ENCODE data around the gene GNG7.
"Not testable (repeated sequence)": the region's sequence is repeated elsewhere in the genome, so short reads cannot be mapped to it uniquely, and the experiment has no call there.

Gene GNG7

GRCh38 chr19:2639999-2640398 is 62.5 kb downstream of the GNG7 start:
- DNase-seq = no peak

- no peak for DNase-seq
Measured at GRCh38 chr19:2638417-2638940, 64.0 kb downstream of the GNG7 start.

DNA sequence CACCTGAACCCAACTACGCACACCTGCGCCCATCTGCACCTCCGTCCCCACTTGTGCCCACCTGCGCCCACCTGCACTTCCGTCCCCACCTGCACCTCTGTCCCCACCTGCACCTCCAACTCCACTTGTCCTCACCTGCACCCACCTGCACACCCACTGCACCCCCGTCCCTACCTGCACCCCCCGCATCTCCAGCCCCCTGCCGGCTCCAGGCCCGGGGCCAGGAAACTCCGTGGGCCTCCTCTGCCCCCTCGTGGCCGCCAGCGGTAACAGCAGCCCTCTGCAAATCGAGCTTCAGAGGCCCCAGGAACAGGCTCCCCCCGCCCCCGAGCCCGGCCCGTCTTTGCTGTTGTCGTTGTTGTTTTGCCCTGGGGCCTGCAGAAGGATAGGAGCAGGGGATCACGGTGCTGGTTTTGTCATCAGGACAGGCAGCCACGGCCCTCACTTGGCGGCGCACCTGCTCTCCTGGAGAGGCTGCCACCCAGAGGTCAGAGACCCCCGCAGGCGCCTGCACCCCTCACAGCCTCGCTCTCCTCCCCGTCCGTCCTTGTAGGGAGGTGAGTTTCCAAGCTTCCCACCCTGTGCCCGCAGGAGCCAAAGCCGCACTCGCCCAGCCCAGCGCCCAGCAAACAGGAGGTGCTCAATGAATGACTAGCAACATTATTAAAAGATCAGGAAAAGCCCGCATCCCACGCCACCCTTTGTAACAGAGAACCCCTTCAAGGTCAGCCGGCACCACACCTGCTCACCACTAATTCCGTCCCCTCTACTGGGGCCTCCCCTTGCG is 65.4 kb downstream of the GNG7 start:
- peak; percentile 82 for DNase-seq

- no peak for DNase-seq
Measured at GRCh38 chr19:2636141-2636896, 66.2 kb downstream of the GNG7 start.

- no peak for DNase-seq
Measured at GRCh38 chr19:2634960-2635359, 67.5 kb downstream of the GNG7 start.

- DNase-seq = no peak
Measured at GRCh38 chr19:2634228-2634951, 68.1 kb downstream of the GNG7 start.

- no peak for DNase-seq
Measured at GRCh38 chr19:2633693-2634075, 68.8 kb downstream of the GNG7 start.

DNA sequence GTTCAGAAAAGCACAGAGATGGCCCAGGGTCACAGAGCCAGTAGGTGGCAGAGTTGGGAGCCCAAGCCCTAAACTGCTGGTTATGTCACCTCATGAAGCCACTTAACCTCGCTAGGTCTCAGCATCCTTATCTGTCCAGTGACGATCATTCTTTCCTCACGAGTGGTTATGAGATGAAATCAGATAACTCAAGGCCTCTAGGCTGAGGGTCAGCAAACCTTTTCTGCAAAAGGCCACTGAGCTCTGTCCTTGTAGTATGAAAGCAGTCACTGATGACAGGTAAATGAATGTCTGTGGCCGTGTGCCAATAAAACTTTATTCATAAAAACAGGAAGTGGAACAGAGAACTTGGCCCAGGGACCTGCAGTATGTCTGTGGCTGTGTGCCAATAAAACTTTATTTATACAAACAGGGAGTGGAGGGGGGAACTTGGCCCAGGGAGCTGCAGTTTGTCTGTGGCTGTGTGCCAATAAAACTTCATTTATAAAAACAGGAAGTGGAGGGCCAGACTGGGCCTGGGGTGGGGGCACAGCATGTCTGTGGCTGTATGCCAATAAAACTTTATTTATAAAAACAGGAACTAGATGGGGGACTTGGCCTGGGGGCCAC is 71.2 kb downstream of the GNG7 start:
- no peak for DNase-seq

DNA sequence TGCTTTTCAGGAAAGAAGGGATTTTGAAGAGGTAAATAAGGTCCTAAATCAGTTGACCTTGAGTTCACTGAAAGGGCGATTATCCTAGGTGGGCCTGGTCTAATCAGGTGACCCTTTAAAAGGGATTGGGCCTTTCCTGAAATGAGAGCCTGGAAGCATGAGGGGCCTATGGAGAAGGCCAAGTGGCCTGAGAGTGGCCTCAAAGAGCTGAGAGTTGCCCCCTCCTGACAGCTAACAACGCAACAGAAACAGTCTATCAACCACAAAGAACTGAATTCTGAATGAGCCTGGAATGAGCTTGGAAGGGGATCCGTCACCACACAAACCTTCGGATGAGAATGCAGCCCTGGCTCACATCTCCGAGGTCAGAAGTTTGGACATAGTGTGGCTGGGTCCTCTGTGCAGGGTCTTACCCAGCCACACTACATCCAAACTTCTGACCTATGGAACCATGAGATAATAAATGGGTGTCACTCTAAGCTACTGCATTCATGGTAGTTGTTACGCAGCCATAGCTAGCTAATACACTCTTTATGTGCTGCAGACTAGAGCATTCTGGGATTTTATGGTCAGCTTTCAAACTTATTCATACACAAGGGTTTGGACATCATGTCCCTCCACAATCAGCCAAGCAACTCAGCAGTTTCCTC is 72.0 kb downstream of the GNG7 start:
- no peak for DNase-seq

DNA sequence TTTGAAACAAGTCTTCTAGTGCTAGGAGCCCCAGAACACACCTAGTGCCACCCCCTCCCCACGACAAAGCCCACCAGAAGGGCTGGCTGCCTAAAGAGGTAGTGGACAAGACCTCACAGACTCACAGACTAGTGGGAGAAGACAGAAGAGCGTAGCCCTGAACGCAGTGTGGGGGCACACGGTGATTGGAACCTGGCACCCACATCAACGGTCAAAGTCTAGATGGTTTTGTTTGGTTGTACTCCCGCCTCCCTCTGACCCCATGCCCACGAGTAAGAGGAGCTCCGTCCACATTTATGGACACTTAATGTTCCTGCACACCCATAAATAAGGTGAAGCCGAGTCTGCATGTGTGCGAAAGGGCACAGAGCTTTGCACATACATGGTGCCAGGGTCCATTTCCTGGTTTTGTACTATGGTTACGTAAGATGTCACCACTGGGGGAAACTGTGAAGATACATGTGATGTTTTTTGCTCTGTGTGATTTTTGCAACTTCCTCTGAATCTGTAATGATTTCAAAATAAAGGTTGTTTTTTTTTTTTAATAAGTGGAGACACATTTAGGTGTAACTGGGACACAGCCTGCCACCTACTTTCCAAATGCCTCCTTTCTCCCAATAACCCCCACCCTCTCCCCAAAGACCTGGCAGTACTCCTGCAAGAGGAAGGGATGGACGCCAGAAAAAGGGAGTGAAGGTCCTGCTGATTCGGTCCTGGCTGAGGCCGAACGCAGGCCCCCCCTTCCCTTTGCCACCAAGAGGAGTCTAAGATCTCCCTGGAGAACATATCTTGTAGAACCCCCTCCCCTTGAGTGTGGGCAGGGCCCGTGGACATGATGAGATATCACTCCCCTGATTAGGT is 72.8 kb downstream of the GNG7 start:
- DNase-seq = no peak

DNA sequence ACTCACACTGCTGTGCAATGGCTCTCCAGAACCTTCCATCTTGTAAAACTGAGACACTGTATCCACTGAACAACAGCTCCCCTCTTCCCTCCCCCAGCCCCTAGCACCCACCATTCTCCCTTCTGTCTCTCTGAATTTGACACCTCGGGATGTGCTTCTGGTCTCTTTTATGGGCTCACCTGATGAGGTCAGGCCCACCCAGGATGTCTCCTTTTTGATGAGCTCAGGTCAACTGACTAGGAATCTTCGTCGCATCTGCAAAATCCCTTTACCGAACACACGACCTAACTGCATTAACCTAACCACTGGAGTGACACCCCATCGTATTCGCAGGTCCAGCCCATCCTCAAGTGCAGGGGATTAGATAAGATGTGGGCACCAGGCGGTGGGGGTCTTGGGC is 73.9 kb downstream of the GNG7 start:
- DNase-seq = no peak

DNA sequence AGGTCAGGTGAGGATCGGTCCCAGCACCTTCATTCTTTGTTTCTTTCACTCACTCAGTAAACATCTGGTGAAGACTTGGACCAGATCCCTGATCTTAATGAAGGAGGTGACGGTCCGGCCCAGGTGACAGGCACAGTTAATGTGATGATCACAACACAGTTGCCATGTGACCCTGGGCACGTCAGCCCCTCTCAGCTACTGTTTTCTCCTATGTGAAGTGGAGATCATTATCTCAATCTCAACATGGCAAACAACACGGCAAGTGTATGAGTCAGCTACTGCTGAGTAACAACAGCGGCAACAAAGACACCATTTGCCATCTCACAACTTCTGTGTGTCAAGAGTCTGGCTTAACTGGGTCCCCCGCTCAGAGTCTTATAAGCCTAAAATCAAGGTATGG is 74.6 kb downstream of the GNG7 start:
- DNase-seq = no peak

DNA sequence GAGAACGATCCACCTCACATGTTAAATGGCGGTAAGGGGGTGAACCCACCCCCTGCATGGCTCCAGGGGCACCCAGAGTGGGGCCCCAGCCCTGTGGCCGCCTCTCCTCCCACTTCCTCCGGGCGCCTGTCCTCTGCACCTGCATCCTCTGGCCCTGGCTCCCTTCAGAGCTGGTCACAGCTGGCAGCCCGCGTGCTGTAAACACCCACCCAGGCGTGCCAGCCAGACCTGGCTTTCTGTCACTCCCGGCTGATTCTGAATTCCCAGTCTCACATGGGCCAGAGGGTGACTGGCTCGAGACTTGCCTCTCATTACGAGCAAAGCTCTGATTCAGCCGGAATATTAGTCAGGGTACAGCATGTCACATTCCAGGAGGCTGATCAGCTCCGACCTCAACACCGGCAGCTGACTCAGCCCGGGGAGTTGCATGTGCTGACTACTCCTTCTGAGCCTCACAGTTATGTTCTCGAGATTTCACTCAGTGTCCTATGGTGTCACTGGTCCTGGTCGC is 75.1 kb downstream of the GNG7 start:
- DNase-seq = peak; percentile 71

- no peak for DNase-seq
Measured at GRCh38 chr19:2625434-2625833, 77.1 kb downstream of the GNG7 start.

DNA sequence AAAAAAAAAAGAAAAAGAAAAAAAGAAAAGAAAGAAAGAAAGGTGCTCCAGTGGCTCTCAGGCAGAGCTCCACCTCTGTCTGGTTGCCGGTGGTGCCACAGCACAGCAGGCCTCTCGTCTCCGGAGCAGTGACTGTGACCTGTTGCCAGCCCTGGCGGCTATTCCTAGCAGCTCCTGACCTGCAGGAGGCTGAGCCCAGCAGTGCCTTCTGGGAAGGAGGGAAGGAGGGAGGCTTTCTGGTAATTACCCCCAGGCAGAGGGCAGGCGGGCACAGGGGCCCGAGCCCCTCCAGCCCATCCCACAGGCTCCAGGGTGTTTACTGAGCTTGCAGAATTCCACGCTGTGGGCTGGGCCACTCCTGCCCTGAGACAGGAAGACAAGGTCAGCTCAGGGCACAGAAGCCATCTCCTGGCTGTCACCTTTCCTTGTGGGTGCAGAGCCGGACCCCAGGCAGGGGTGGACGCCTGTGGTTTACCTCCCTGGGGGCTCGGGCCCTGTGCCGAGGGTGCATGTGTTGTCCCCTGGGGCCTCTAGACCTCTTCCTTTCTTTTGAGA is 77.9 kb downstream of the GNG7 start:
- DNase-seq = no peak

DNA sequence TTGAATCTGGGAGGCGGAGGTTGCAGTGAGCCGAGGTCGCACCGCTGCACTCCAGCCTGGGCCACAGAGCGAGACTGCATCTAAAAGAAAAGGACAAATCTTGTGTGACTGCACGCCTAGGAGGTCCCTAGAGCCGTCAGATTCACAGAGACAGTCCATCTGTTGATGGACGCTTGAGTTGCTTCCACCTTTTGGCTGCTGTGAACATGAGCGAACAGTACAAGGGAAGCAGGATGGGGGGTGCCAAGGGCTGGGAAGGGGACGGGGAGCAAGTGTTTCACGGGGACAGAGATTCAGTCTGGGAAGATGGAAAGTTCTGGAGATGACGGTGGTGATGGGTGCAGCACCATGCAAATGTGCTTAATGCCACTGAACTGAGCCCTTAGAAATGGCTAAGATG is 78.7 kb downstream of the GNG7 start:
- no peak for DNase-seq

- DNase-seq = not testable (repeated sequence)
Measured at GRCh38 chr19:2622371-2622961, 80.0 kb downstream of the GNG7 start.

DNA sequence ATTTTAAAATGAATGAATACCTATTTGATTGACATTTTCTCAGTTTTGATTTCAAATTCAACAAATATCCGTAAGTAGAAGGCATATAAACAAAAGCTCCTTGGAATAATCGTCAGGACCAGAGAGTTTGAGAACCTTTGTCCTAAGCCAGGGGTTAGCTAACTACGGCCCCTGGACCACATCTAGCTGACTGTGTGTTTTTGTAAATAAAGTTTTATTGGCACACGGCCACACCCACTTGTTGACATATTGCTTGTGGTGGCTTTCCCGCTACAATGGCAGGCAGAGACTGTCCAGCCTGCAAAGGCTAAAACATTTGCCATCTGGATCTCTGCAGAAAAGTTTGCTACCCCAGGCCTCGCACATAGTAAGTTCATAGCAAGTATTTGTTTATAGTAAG is 83.4 kb downstream of the GNG7 start:
- no peak for DNase-seq

DNA sequence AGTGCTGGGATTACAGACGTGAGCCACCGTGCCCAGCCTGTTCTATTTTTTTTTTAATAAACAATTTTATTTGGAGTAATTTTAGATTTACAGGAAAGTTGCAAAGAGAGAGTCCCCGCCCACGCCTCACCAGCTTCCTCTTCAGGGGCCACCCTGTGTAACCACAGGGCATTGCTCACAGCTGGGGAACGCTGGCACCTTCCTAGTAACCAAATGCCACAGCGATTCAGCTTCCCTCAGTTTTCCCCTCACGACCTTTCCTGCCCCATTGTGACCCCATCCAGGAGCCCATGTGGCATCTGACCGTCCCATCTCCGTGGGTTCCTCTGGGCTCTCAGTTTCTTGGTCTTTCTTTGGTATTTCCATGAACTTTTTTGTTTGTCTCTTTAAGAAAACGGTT is 83.9 kb downstream of the GNG7 start:
- no peak for DNase-seq

DNA sequence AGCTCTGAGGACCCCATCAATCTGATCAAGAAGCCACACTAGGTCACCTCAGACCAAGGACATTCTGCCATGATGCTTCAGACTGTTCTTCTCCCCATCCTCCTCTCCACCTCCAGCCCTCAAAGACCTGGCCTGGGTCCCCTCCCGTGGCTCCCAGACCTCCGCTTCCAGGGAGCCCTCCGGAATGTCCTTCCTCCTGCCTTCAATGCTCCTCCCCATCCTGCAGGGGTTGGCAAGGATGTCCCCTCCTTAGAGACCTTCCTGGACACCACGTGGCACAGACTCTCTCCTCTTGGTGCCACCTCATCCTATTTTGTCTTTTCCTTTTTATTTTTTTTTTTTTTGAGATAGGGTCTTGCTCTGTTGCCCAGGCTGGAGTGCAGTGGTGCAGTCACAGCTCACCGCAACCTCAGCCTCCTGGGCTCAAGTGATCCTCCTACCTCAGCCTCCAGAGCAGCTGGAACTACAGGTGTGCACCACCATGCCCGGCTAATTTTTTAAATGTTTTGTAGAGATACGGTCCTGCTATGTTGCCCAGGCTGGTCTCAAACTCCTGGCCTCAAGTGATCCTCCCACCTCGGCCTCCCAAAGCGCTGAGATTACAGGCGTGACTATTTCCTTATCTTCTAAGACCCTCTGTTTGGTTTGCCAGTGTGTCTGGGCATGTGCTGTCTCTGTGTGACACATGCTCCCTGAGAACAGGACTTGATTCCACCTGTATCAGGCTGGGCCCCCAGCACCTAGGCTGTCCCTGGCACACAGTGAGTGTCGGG is 84.9 kb downstream of the GNG7 start:
- DNase-seq = no peak

Measured in 8988T (cell line).